Gastrocnemius medialis (tissue), 4 donors: ENCODE measurements around the gene ZNF624. TPM values are rescaled to one million over a fixed set of nuclear protein-coding genes. Genes with fewer than 3 reads are reported as not detected.
"Not testable (repeated sequence)": the region's sequence is repeated elsewhere in the genome, so short reads cannot be mapped to it uniquely, and the experiment has no call there.

Experiments used
- ATAC-seq, 2 donors: fragments of 150-250 bp; one replicate each; pipeline ENCODE4 v1.9.1; 2016
- DNase-seq, 2 donors: peaks; one replicate each; pipeline ENCODE4 v3.0.0-alpha.2; 2019
- H3K27ac ChIP-seq, 4 donors: fragments of 200-600 bp; sonication (generic); 1 replicate in 1 of 4; 2 replicates in 3 of 4; pipeline ENCODE4 v1.5.1; 2016 to 2018; ENCODE audit warnings: mild to moderate bottlenecking in 2 of 4, moderate library complexity in 1 of 4
- H3K27me3 ChIP-seq, 3 donors: fragments of 200-600 bp; sonication (generic) in 2 of 3; 1 replicate in 1 of 3; 2 replicates in 2 of 3; pipeline versions ENCODE4 v1.5.1 to v1.6.0; 2016 to 2019; ENCODE audit warnings: mild to moderate bottlenecking in 1 of 3, moderate library complexity in 1 of 3
- H3K36me3 ChIP-seq, 2 donors: fragments of 200-600 bp; sonication (generic) in 1 of 2; one replicate each; pipeline ENCODE4 v1.5.1; 2017 to 2018
- H3K4me1 ChIP-seq, 2 donors: fragments of 200-600 bp; sonication (generic) in 1 of 2; one replicate each; pipeline ENCODE4 v1.5.1; 2016 to 2017; ENCODE audit warnings: mild to moderate bottlenecking in 2 of 2
- H3K4me3 ChIP-seq, 4 donors: fragments of 200-600 bp; sonication (generic) in 3 of 4; 1 replicate in 1 of 4; 2 replicates in 3 of 4; pipeline ENCODE4 v1.5.1; 2016 to 2019; ENCODE audit warnings: mild to moderate bottlenecking in 2 of 4
- H3K9me3 ChIP-seq, 3 donors: fragments of 200-600 bp; sonication (generic) in 2 of 3; 1 replicate in 1 of 3; 2 replicates in 2 of 3; pipeline ENCODE4 v1.5.1; 2016 to 2019
- POLR2A ChIP-seq, 2 donors: fragments of 450-650 bp; IDR thresholded peaks; one replicate each; pipeline ENCODE4 v1.6.1; 2017; ENCODE audit warnings: antibody characterized with exemption in 2 of 2, mild to moderate bottlenecking in 2 of 2, moderate library complexity in 2 of 2
- in situ Hi-C, 4 donors: fragments of 200-750 bp; cut with MboI; loops; one replicate each; pipeline versions ENCODE4 v1.15.0 to v1.8.0; 2017; ENCODE audit warnings: low sequenced_read_pairs in 4 of 4
- intact Hi-C: fragments of 100-400 bp; cut with DNase I; formaldehyde crosslinking; loops from one replicate; pipeline ENCODE4 v1.15.1; 2023; ENCODE audit warnings: low total_unique reads
- total RNA-seq, 4 donors: library from RNA; depleted of rRNA; stranded (reverse); fragments of >200 nt; gene quantifications; one replicate each; pipeline versions ENCODE4 v1.1.0 to v1.2.3, GENCODE V29; 2016
- TF ChIP-seq, protein P1 (sequence below), 5 experiments: fragments of 450-650 bp in 3 of 5; fragments of 200-600 bp in 2 of 5; sonication (generic) in 2 of 5; IDR thresholded peaks in 4 of 5; conservative IDR thresholded peaks in 1 of 5; 1 replicate in 4 of 5; 2 replicates in 1 of 5; pipeline ENCODE4 v1.5.1; 2016 to 2019; ENCODE audit warnings: antibody characterized with exemption in 5 of 5, mild to moderate bottlenecking in 3 of 5, moderate library complexity in 3 of 5

The ZNF624 gene
- total RNA-seq, 4 donors from 2014 or later = 0.86 to 2.2 (median 0.94) TPM

DNA sequence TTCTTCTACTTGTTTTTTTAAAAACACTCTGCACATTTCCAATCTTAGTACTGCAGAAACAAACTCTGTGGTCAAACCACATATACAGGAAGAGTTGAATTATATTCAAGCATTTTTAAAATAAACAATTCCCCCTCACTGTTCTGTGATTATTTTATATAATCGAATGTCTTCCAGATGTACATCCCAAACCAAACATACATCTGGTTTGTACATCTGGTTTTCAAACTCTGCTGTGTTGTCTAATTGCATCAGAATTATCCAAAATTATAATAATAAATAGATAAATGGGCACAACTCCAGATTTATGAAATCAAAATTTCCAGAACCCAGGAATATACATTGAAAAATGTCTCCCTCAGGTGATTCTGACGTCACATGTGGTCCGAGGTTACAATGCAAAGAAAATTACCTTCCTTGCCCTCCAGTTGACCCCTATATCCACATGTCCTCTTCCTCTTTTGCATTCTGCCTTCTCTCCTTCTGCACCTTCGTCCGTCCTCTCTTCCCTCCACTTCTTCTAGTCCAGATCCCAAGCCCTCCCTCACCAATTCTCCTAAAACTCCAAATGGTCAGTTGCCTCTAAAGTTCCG lies 23.1 kb upstream of the ZNF624 start:
- intact Hi-C loops (no loop called here), in situ Hi-C loops (no loop called here)
- no peaks in the 10 kb centered on the region for H3K36me3 ChIP-seq
- H3K27me3 ChIP-seq = no peaks in the 10 kb centered on the region
- no peak overlapping the region for H3K27ac ChIP-seq
- DNase-seq = no peak
- ATAC-seq = no peak
- H3K4me3 ChIP-seq = no peak overlapping the region
- H3K4me1 ChIP-seq = no peaks in the 10 kb centered on the region
- H3K9me3 ChIP-seq = no peaks in the 10 kb centered on the region
- TF ChIP-seq, protein P1, sequence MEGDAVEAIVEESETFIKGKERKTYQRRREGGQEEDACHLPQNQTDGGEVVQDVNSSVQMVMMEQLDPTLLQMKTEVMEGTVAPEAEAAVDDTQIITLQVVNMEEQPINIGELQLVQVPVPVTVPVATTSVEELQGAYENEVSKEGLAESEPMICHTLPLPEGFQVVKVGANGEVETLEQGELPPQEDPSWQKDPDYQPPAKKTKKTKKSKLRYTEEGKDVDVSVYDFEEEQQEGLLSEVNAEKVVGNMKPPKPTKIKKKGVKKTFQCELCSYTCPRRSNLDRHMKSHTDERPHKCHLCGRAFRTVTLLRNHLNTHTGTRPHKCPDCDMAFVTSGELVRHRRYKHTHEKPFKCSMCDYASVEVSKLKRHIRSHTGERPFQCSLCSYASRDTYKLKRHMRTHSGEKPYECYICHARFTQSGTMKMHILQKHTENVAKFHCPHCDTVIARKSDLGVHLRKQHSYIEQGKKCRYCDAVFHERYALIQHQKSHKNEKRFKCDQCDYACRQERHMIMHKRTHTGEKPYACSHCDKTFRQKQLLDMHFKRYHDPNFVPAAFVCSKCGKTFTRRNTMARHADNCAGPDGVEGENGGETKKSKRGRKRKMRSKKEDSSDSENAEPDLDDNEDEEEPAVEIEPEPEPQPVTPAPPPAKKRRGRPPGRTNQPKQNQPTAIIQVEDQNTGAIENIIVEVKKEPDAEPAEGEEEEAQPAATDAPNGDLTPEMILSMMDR (IDR thresholded peaks at IDR 0.05 in 4 of 5, conservative IDR thresholded peaks at IDR 0.05 in 1 of 5) = no peak

DNA sequence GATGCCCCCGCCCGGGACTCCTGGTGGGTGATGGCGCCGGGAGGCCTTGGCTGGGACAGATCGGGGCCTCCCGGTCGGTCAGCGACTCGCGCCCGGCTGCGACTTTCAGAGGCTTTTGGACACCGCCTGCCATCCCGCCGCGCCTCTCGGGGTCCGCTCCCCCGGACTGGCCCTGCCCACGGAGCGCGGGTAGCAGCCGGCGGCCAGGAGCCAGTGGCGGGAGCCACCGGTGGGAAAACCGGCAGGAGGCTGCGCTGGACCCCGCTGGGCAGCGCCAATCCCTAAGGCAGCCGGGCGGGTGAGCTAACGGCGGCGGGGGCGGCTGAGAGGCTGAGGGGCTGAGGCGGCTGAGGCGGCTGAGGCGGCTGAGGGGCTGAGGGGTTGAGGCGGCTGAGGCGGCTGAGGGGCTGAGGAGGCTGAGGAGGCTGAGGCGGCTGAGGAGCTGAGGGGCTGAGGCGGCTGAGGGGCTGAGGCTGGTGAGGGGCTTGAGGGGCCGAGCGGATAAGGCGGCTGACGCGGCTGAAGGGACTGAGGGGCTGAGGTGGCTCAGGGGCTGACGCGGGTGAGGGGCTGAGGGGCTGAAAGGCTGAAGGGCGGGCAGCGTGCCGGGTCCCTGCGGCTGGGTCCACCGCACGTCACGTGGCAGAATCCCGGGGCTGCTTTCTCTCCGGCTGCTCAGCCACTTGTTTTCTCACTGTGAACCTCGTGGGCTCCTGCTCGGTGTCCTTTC lies 13.4 kb upstream of the ZNF624 start:
- in situ Hi-C loops, H3K27ac ChIP-seq: not testable (repeated sequence)

DNA sequence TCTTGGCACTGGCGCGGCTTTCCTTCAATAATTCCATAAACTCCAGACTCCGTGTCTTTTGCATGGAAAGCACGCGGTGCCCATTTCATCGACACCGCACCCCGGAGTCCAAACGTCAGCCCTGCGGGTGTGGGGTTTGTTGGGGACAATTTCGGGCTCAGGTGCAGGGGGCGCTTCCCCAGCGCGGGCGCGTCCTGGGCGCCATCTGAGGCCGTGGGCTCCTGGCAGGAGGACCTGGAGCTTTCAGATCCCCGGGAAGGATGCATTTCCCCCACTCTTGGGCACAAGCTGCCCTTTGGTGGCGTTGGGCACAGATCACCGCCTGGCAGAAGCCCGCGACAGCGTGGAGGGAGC lies 12.9 kb upstream of the ZNF624 start:
- Histone ChIP-seq H3K4me3 (peak overlapping the region; percentile 44 to 59 (median 49)), H3K27me3 (peaks cover 21 to 41% (median 22%) of the 10 kb centered on the region in 3 donors)
- H3K36me3 ChIP-seq, ATAC-seq, H3K4me1 ChIP-seq, H3K9me3 ChIP-seq, DNase-seq, in situ Hi-C loops, H3K27ac ChIP-seq, intact Hi-C loops: not testable (repeated sequence)

More for the DNA sequence above, 13.4 kb upstream of the ZNF624 start:
- H3K9me3 ChIP-seq, DNase-seq, ATAC-seq, H3K36me3 ChIP-seq, H3K4me1 ChIP-seq, intact Hi-C loops: not testable (repeated sequence)
- Histone ChIP-seq H3K4me3 (peak overlapping the region; percentile 44 to 59 (median 49)), H3K27me3 (peaks cover 21 to 41% (median 22%) of the 10 kb centered on the region in 3 donors)

DNA sequence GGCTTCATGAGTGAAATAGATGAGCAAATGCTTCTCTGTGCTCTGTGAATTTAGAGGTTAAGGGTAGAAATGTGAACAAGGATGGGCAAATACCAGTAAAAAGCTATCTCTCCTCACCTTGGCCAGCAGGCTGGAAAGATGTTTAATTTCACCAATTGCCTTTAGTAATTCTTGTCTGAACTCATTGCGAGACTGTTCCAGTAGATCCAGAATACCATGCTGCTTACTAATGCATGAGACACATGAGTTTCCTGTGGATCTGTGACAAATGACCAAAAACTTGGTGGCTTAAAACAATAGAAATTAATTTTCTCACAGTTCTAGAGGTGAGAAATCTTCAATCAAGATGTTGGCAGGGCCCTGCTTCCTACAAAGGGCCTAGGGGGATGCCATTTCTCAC lies 9.3 kb upstream of the ZNF624 start:
- H3K4me3 ChIP-seq = no peak overlapping the region
- intact Hi-C loops = no loop called here
- ATAC-seq (no peak), DNase-seq (no peak)
- H3K9me3 ChIP-seq = no peaks in the 10 kb centered on the region
- peaks cover 4 to 21% (median 10%) of the 10 kb centered on the region in 3 donors for H3K27me3 ChIP-seq
- no peak overlapping the region for H3K27ac ChIP-seq
- in situ Hi-C loops = no loop called here
- TF ChIP-seq POLR2A (IDR thresholded peaks at IDR 0.05) = no peak
- H3K36me3 ChIP-seq = no peaks in the 10 kb centered on the region
- peaks cover 0 to 8% of the 10 kb centered on the region in 2 donors for H3K4me1 ChIP-seq

DNA sequence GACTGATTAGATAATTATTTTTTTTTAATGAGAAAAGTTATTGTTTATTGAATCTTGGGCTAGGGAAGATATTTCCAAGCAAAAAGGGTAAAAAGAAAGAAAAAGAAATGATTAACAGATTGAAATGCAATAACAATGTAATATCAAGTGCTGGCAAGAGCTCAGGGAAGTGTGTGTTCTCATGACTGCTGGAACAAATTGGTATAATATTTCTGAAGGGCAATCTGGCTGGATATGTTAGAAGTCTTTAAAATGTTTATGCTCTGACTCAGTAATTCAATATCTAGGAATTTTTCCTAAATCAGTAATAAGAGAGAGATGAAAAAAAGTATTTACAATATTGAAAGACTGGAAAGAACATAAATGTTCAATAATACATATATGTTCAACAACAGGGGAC lies 7.6 kb upstream of the ZNF624 start:
- Histone ChIP-seq H3K4me3 (no peak overlapping the region), H3K36me3 (no peaks in the 10 kb centered on the region), H3K9me3 (no peaks in the 10 kb centered on the region), H3K27ac (no peak overlapping the region), H3K4me1 (no peaks in the 10 kb centered on the region), H3K27me3 (peaks cover 0 to 9% (median 0%) of the 10 kb centered on the region in 3 donors)
- in situ Hi-C loops (no loop called here), intact Hi-C loops (no loop called here)
- DNase-seq (no peak), ATAC-seq (no peak)
- no peak for TF ChIP-seq POLR2A (IDR thresholded peaks at IDR 0.05)
- TF ChIP-seq, protein P1 (IDR thresholded peaks at IDR 0.05 in 4 of 5, conservative IDR thresholded peaks at IDR 0.05 in 1 of 5) = no peak

DNA sequence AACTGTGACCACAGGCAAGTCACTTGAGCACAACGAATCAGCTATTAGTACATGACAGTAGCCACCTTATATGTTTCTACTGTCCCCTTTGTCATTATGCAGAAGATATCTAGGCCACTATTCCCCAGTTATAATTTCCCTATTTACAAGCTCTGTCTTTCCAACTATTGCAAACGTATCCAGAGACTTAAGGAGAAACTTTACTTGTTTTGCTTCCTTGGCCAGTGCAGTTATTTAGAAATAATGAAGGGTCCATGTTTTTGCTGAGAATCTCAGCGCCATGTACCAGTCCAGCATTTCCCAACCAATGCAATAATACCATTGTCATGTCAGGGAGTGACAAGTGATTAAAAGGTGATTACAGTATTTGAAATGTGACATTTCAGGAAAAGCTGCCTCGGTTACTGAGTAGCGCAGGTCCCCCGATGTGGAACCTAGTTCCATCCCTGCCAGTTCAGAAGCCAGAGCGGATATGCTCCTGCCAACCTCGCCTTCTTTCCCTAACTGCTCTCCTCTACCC lies 743 bp downstream of the ZNF624 start:
- ATAC-seq (peak; percentile 7 to 24), DNase-seq (peak in 1 of 2 donors; percentile 3)
- no peaks in the 10 kb centered on the region for H3K36me3 ChIP-seq
- H3K27me3 ChIP-seq = no peaks in the 10 kb centered on the region
- in situ Hi-C loops = no loop called here
- peak overlapping the region; percentile 93 to 99 (median 96) for H3K27ac ChIP-seq
- H3K9me3 ChIP-seq = no peaks in the 10 kb centered on the region
- no peak for TF ChIP-seq POLR2A (IDR thresholded peaks at IDR 0.05)
- TF ChIP-seq, protein P1 (IDR thresholded peaks at IDR 0.05 in 4 of 5, conservative IDR thresholded peaks at IDR 0.05 in 1 of 5) = no peak
- H3K4me1 ChIP-seq = peaks cover 0 to 4% of the 10 kb centered on the region in 2 donors
- H3K4me3 ChIP-seq = peak overlapping the region; percentile 66 to 93 (median 82)
- intact Hi-C loops = loop anchor here (2.0 to 5.0 kb wide), 3 partner anchors 64 to 216 kb away; no protein-coding TSS in a partner anchor
